HL-60 (cell line): ENCODE results near the gene PDK2.

Experiments
- GABPA ChIP-seq: IDR thresholded peaks from 2 replicates; pipeline ENCODE4 v1.6.1; 2012; ENCODE audit warnings: low read depth
- POLR2AphosphoS5 ChIP-seq: IDR thresholded peaks from 2 replicates; pipeline ENCODE4 v1.6.1; 2012; ENCODE audit warnings: low read depth
- TF ChIP-seq, protein P1 (sequence below): IDR thresholded peaks from one replicate; pipeline ENCODE4 v1.5.1; 2011; ENCODE audit warnings: low read length, control low read depth, inconsistent platforms; ENCODE audit not compliant: insufficient read depth
- TF ChIP-seq, protein P2 (sequence below): IDR thresholded peaks from 2 replicates; pipeline ENCODE4 v1.6.1; 2012; ENCODE audit warnings: low read depth; ENCODE audit not compliant: insufficient replicate concordance

DNA sequence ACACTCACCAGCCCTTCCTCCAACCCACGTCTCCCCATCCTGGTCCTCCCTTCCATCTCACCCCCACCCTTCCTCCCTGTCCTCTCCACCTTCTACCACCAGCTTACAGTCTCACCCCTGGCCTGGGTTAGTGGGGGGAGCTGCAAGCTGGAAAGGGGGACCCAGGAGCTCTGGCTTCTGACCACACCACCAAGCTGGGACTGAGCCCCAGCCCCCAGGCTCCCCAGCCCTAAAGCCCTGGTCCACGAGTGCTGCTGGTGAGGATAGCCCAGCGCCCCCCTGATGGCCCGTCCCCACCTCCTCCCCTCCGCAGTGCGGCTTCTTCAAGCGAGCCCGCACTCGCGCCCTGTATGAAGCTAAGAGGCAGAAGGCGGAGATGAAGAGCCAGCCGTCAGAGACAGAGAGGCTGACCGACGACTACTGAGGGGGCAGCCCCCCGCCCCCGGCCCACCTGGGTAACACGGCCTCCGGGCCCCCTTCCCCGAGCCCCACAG, 7.2 kb upstream of the PDK2 start:
- TF ChIP-seq, protein P1, sequence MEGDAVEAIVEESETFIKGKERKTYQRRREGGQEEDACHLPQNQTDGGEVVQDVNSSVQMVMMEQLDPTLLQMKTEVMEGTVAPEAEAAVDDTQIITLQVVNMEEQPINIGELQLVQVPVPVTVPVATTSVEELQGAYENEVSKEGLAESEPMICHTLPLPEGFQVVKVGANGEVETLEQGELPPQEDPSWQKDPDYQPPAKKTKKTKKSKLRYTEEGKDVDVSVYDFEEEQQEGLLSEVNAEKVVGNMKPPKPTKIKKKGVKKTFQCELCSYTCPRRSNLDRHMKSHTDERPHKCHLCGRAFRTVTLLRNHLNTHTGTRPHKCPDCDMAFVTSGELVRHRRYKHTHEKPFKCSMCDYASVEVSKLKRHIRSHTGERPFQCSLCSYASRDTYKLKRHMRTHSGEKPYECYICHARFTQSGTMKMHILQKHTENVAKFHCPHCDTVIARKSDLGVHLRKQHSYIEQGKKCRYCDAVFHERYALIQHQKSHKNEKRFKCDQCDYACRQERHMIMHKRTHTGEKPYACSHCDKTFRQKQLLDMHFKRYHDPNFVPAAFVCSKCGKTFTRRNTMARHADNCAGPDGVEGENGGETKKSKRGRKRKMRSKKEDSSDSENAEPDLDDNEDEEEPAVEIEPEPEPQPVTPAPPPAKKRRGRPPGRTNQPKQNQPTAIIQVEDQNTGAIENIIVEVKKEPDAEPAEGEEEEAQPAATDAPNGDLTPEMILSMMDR = no peak
- TF ChIP-seq POLR2AphosphoS5 (no peak), GABPA (no peak)
- TF ChIP-seq, protein P2, sequence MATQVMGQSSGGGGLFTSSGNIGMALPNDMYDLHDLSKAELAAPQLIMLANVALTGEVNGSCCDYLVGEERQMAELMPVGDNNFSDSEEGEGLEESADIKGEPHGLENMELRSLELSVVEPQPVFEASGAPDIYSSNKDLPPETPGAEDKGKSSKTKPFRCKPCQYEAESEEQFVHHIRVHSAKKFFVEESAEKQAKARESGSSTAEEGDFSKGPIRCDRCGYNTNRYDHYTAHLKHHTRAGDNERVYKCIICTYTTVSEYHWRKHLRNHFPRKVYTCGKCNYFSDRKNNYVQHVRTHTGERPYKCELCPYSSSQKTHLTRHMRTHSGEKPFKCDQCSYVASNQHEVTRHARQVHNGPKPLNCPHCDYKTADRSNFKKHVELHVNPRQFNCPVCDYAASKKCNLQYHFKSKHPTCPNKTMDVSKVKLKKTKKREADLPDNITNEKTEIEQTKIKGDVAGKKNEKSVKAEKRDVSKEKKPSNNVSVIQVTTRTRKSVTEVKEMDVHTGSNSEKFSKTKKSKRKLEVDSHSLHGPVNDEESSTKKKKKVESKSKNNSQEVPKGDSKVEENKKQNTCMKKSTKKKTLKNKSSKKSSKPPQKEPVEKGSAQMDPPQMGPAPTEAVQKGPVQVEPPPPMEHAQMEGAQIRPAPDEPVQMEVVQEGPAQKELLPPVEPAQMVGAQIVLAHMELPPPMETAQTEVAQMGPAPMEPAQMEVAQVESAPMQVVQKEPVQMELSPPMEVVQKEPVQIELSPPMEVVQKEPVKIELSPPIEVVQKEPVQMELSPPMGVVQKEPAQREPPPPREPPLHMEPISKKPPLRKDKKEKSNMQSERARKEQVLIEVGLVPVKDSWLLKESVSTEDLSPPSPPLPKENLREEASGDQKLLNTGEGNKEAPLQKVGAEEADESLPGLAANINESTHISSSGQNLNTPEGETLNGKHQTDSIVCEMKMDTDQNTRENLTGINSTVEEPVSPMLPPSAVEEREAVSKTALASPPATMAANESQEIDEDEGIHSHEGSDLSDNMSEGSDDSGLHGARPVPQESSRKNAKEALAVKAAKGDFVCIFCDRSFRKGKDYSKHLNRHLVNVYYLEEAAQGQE = no peak
